Thoracic aorta (tissue), 2 donors: ENCODE data around the gene SH2D1B. TPM values are rescaled to one million over a fixed set of nuclear protein-coding genes. Genes with fewer than 3 reads are reported as not detected.
"Not testable (repeated sequence)": the region's sequence is repeated elsewhere in the genome, so short reads cannot be mapped to it uniquely, and the experiment has no call there.

Experiments used
- ATAC-seq: fragments of 150-250 bp; one replicate; pipeline ENCODE4 v1.8.0; 2017; ENCODE audit warnings: low read depth; ENCODE audit not compliant: insufficient number of reproducible peaks, low FRiP score
- DNase-seq: peaks from one replicate; pipeline ENCODE4 v3.0.0-alpha.2; 2020; ENCODE audit warnings: low spot score
- H3K27ac ChIP-seq, 2 donors: fragments of 200-600 bp; sonication (generic); 1 replicate in 1 of 2; 2 replicates in 1 of 2; pipeline ENCODE4 v1.5.1; 2016; ENCODE audit warnings: mild to moderate bottlenecking in 2 of 2, moderate library complexity in 2 of 2
- H3K27me3 ChIP-seq: fragments of 200-600 bp; sonication (generic); replicated peaks from 2 replicates; pipeline ENCODE4 v1.6.0; 2016; ENCODE audit warnings: mild to moderate bottlenecking; ENCODE audit not compliant: insufficient read depth
- H3K36me3 ChIP-seq: fragments of 200-600 bp; sonication (generic); one replicate; pipeline ENCODE4 v1.5.1; 2016
- H3K4me1 ChIP-seq, 2 donors: fragments of 200-600 bp; sonication (generic); 1 replicate in 1 of 2; 2 replicates in 1 of 2; pipeline versions ENCODE4 v1.5.1 to v1.6.0; 2016; ENCODE audit warnings: low read depth in 2 of 2, mild to moderate bottlenecking in 1 of 2; ENCODE audit not compliant: control insufficient read depth in 1 of 2
- H3K4me3 ChIP-seq: fragments of 200-600 bp; sonication (generic); 2 replicates; pipeline ENCODE4 v1.5.1; 2016; ENCODE audit warnings: mild to moderate bottlenecking
- H3K9me3 ChIP-seq: fragments of 200-600 bp; sonication (generic); 2 replicates; pipeline ENCODE4 v1.5.1; 2016
- total RNA-seq, 2 donors: library from RNA; depleted of rRNA; stranded (reverse); fragments of >200 nt; gene quantifications; one replicate each; pipeline versions ENCODE4 v1.1.0 to v1.2.3, GENCODE V29; 2016
- TF ChIP-seq, protein P1 (sequence below): fragments of 200-600 bp; sonication (generic); IDR thresholded peaks from one replicate; pipeline ENCODE4 v1.5.1; 2019; ENCODE audit warnings: antibody characterized with exemption

Gene SH2D1B, protein sequence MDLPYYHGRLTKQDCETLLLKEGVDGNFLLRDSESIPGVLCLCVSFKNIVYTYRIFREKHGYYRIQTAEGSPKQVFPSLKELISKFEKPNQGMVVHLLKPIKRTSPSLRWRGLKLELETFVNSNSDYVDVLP
- under 1 TPM in 1 of 2 donors, not detected in 1; 0.68 TPM for total RNA-seq

- Histone ChIP-seq H3K4me3 (no peak within 1 kb of the TSS), H3K27me3 (no peaks in the 10 kb centered on the region), H3K9me3 (no peaks in the 10 kb centered on the region), H3K4me1 (no peaks in the 10 kb centered on the region), H3K27ac (no peak within 1 kb of the TSS), H3K36me3 (no peaks in the 10 kb centered on the region)
- DNase-seq: no peak
- TF ChIP-seq, protein P1, sequence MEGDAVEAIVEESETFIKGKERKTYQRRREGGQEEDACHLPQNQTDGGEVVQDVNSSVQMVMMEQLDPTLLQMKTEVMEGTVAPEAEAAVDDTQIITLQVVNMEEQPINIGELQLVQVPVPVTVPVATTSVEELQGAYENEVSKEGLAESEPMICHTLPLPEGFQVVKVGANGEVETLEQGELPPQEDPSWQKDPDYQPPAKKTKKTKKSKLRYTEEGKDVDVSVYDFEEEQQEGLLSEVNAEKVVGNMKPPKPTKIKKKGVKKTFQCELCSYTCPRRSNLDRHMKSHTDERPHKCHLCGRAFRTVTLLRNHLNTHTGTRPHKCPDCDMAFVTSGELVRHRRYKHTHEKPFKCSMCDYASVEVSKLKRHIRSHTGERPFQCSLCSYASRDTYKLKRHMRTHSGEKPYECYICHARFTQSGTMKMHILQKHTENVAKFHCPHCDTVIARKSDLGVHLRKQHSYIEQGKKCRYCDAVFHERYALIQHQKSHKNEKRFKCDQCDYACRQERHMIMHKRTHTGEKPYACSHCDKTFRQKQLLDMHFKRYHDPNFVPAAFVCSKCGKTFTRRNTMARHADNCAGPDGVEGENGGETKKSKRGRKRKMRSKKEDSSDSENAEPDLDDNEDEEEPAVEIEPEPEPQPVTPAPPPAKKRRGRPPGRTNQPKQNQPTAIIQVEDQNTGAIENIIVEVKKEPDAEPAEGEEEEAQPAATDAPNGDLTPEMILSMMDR: no peak
- ATAC-seq: no peak
Observed at GRCh38 chr1:162412002-162412401, at the start of gene SH2D1B. Gene SH2D1B, minus strand, starts transcription at chr1:162412136. Its CDS starts 120 bp downstream, at chr1:162412016.

- Histone ChIP-seq H3K36me3 (no peaks in the 10 kb centered on the region), H3K9me3 (no peaks in the 10 kb centered on the region), H3K4me3 (no peak overlapping the region), H3K27ac (no peak overlapping the region), H3K4me1 (no peaks in the 10 kb centered on the region), H3K27me3 (no peaks in the 10 kb centered on the region)
- DNase-seq (no peak), ATAC-seq (no peak)
- TF ChIP-seq, protein P1: no peak
Observed at GRCh38 chr1:162458236-162458635, 46.3 kb upstream of the SH2D1B start.

DNA sequence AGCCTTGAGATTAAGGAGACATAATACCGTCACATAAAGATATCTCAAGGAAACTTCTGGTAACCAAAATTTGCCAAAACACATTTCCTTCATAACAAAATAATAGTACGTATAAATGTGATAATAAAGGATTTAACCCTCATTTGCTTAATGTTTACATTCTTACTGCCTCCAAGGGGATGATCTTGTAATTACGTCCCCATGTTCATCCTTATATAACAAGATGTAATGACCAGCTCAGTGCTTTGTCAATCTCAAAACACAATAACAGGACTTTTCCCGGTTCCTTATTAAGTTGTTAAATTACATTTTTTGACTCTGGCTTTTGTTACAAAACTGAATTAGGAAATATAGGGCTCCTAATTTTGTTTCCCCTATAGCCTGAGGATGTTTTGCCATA lies 44.4 kb upstream of the SH2D1B start:
- ATAC-seq: no peak
- no peaks in the 10 kb centered on the region for H3K4me1 ChIP-seq
- TF ChIP-seq, protein P1: no peak
- no peaks in the 10 kb centered on the region for H3K9me3 ChIP-seq
- H3K4me3 ChIP-seq: no peak overlapping the region
- H3K36me3 ChIP-seq: no peaks in the 10 kb centered on the region
- no peak overlapping the region for H3K27ac ChIP-seq
- H3K27me3 ChIP-seq: no peaks in the 10 kb centered on the region
- no peak for DNase-seq

DNA sequence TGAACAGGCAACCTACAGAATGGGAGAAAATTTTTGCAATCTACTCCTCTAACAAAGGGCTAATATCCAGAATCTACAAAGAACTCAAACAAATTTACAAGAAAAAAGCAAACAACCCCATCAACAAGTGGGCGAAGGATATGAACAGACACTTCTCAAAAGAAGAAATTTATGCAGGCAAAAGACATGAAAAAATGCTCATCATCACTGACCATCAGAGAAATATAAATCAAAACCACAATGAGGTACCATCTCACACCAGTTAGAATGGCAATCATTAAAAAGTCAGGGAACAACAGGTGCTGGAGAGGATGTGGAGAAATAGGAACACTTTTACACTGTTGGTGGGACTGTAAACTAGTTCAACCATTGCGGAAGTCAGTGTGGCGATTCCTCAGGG lies 42.4 kb upstream of the SH2D1B start:
- H3K4me3 ChIP-seq, H3K36me3 ChIP-seq, H3K9me3 ChIP-seq, H3K27me3 ChIP-seq, DNase-seq, ATAC-seq, H3K4me1 ChIP-seq, H3K27ac ChIP-seq: not testable (repeated sequence)

GRCh38 chr1:162446946-162447345 lies 35.0 kb upstream of the SH2D1B start:
- Histone ChIP-seq H3K4me3 (no peak overlapping the region), H3K36me3 (no peaks in the 10 kb centered on the region), H3K4me1 (no peaks in the 10 kb centered on the region), H3K9me3 (no peaks in the 10 kb centered on the region), H3K27me3 (no peaks in the 10 kb centered on the region), H3K27ac (no peak overlapping the region)
- no peak for ATAC-seq
- TF ChIP-seq, protein P1: no peak
- no peak for DNase-seq

- Histone ChIP-seq H3K27me3 (no peaks in the 10 kb centered on the region), H3K9me3 (no peaks in the 10 kb centered on the region), H3K4me3 (no peak overlapping the region), H3K4me1 (no peaks in the 10 kb centered on the region), H3K27ac (no peak overlapping the region), H3K36me3 (no peaks in the 10 kb centered on the region)
- TF ChIP-seq, protein P1: no peak
- no peak for ATAC-seq
- no peak for DNase-seq
Observed at GRCh38 chr1:162444903-162445302, 33.0 kb upstream of the SH2D1B start.

DNA sequence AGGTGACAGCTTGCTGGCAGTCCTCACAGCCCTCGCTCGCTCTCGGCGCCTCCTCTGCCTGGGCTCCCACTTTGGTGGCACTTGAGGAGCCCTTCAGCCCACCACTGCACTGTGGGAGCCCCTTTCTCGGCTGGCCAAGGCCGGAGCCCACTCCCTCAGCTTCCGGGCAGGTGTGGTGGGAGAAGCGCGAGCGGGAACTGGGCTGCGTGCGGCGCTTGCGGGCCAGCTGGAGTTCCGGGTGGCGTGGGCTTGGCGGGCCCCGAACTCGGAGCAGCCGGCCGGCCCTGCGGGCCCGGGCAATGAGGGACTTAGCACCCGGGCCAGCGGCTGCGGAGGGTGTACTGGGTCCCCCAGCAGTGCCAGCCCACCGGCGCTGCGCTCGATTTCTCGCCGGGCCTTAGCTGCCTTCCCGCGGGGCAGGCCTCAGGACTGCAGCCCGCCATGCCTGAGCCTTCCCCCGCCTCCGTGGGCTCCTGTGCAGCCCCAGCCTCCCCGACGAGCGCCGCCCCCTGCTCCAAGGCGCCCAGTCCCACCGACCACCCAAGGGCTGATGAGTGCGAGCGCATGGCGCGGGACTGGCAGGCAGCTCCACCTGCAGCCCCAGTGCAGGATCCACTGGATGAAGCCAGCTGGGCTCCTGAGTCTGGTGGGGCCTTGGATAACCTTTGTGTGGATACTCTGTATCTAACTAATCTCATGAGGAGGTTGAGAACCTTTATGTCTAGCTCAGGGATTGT lies 21.2 kb upstream of the SH2D1B start:
- not testable (repeated sequence) for H3K4me3 ChIP-seq, ATAC-seq, H3K27me3 ChIP-seq, DNase-seq, H3K27ac ChIP-seq, H3K9me3 ChIP-seq, H3K4me1 ChIP-seq, H3K36me3 ChIP-seq
